ENCODE results near the gene ZNF544. TPM values are rescaled to one million over a fixed set of nuclear protein-coding genes. Genes with fewer than 3 reads are reported as not detected.

The ZNF544 gene
- total and polyA plus RNA-seq, 2 of the 8 experiments (the other 6 are each of a cell fraction or from before 2014, with no cell fraction given), result 48.8 to 60.8 TPM

DNA sequence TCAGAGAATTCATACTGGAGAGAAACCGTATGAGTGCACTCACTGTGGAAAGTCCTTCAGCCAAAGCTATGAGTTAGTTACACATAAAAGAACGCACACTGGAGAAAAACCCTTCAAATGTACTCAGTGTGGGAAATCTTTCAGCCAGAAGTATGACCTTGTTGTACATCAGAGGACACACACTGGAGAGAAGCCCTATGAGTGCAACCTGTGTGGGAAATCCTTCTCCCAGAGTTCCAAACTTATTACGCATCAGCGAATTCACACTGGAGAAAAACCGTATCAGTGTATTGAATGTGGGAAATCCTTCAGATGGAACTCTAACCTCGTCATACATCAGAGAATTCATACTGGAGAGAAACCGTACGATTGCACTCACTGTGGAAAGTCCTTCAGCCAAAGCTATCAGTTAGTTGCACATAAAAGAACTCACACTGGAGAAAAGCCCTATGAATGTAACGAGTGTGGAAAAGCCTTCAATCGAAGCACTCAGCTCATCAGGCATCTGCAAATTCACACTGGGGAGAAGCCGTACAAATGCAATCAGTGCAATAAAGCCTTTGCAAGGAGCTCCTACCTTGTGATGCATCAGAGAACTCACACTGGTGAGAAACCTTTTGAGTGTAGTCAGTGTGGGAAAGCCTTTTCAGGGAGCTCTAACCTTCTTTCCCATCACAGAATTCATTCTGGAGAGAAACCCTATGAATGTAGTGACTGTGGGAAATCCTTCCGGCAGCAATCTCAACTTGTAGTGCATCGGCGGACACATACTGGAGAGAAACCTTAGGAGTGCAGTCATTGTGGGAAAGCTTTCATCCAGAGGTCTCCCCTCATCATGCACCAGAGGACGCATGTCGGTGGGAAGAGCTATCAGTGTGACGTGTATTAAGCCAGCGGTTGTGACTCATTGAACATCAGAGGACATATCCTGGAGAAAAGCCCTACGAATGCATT is 33.5 kb downstream of the ZNF544 start (continued):
- TF ChIP-seq CEBPB (IDR thresholded peaks at IDR 0.05; ENCODE audit: low read depth, low read length), result no peak
- no peak for TF ChIP-seq NRF1 (IDR thresholded peaks at IDR 0.05; ENCODE audit: low read depth, low read length)
- no peak for TF ChIP-seq YY1 (IDR thresholded peaks at IDR 0.05; ENCODE audit: low read depth, low read length)

Measured in H1 (cell line).